Ascending aorta (tissue), 2 donors: ENCODE results near the gene FREM2. TPM values are rescaled to one million over a fixed set of nuclear protein-coding genes. Genes with fewer than 3 reads are reported as not detected.

Experiments
- DNase-seq, 2 donors: peaks; one replicate each; pipeline ENCODE4 v3.0.0-alpha.2; 2019; ENCODE audit warnings: low spot score in 2 of 2
- H3K27ac ChIP-seq, 2 donors: fragments of 200-600 bp; sonication (generic); one replicate each; pipeline ENCODE4 v1.5.1; 2016 to 2017; ENCODE audit warnings: mild to moderate bottlenecking in 1 of 2
- H3K27me3 ChIP-seq: fragments of 200-600 bp; sonication (generic); one replicate; pipeline ENCODE4 v1.5.1; 2017
- H3K36me3 ChIP-seq, 2 donors: fragments of 200-600 bp; sonication (generic); one replicate each; pipeline ENCODE4 v1.5.1; 2016
- H3K4me1 ChIP-seq, 2 donors: fragments of 200-600 bp; sonication (generic); one replicate each; pipeline ENCODE4 v1.5.1; 2016 to 2017; ENCODE audit warnings: mild to moderate bottlenecking in 1 of 2
- H3K4me3 ChIP-seq, 2 donors: fragments of 200-600 bp; sonication (generic); one replicate each; pipeline ENCODE4 v1.5.1; 2016 to 2017; ENCODE audit warnings: mild to moderate bottlenecking in 1 of 2
- H3K9me3 ChIP-seq, 2 donors: fragments of 200-600 bp; sonication (generic); one replicate each; pipeline ENCODE4 v1.5.1; 2016
- CTCF ChIP-seq, 3 experiments: fragments of 200-600 bp in 2 of 3; fragments of 450-650 bp in 1 of 3; sonication (generic) in 2 of 3; IDR thresholded peaks; one replicate each; pipeline ENCODE4 v1.5.1; 2016 to 2019; ENCODE audit warnings: antibody characterized with exemption in 3 of 3, mild to moderate bottlenecking in 1 of 3, moderate library complexity in 1 of 3
- intact Hi-C: fragments of 100-400 bp; cut with DNase I; formaldehyde crosslinking; loops from one replicate; pipeline ENCODE4 v1.15.1; 2023
- total RNA-seq: library from RNA; depleted of rRNA; stranded (reverse); fragments of >200 nt; gene quantifications from one replicate; pipeline ENCODE4 v1.1.0, GENCODE V29; 2016

Gene FREM2
- total RNA-seq, 1 donor from 2014 or later = not detected

GRCh38 chr13:38664906-38665305 lies 22.0 kb upstream of the FREM2 start:
- Histone ChIP-seq H3K27ac (no peak overlapping the region), H3K9me3 (no peaks in the 10 kb centered on the region), H3K4me1 (no peaks in the 10 kb centered on the region), H3K27me3 (no peaks in the 10 kb centered on the region), H3K4me3 (no peak overlapping the region), H3K36me3 (no peaks in the 10 kb centered on the region)
- intact Hi-C loops = no loop called here
- DNase-seq = no peak
- TF ChIP-seq CTCF (IDR thresholded peaks at IDR 0.05) = no peak

DNA sequence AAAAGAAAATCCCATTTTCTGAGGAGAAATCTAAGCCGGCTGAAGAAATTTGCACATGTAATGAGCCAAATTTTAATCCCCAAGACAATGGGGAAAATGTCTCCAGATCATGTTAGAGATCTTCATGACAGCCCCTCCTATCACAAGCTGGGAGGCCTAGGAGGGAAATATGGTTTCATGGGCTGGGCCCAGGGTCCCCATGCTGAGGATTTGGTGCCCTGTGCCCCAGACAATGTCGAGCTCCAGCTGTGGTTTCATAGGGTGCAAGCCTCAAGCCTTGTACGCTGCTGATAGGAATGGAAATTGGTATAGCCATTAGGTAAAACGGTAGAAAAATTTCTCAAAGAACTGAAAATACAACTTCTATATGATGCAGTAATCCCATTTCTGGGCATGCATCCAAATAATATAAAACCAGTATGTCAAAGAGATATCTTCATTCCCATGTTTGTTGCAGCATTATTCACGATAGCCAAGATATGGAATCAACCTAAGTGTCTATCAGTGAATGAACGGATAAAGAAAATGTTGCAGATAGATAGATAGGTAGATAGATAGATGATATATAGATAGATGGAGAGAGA lies 19.3 kb upstream of the FREM2 start:
- intact Hi-C loops = no loop called here

DNA sequence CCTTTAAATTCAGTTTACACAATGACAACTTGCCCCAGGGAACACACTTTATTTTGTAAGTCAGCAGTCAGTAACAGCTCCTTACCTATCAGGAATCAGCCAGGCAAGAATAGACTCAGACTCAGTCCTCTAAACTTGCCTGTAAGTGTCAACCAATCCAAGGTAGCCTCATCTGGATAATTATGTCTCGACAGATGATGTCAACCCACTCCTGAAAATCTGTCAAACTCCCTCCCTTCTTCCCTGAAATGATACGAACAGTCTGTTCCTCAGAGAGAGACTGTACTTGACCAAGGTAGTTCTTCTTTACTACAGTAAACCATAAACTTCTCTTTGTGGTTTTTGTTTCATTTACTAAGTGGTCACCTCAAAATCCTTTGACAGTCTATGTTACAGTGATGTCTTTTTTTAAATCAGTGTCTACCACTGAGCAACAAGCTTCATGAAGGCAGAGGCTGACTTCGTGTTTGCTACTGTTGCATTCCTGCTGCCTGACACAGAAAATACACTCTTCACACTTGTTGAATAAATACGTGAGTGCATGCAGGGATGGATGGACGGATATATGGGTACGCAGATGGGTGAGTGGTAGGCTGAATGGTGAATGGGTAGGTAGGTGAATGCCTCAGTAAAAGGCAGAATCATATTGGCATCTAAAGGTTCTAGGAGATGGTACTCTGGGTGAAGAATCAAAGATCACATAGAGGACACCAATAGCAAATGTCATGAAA lies 17.5 kb upstream of the FREM2 start:
- Histone ChIP-seq H3K27ac (no peak overlapping the region), H3K9me3 (no peaks in the 10 kb centered on the region), H3K4me3 (no peak overlapping the region), H3K27me3 (no peaks in the 10 kb centered on the region), H3K4me1 (no peaks in the 10 kb centered on the region), H3K36me3 (no peaks in the 10 kb centered on the region)
- TF ChIP-seq CTCF (IDR thresholded peaks at IDR 0.05) = no peak
- no peak for DNase-seq
- intact Hi-C loops = no loop called here

More for the DNA sequence above, 19.3 kb upstream of the FREM2 start:
- TF ChIP-seq CTCF (IDR thresholded peaks at IDR 0.05) = no peak
- Histone ChIP-seq H3K27me3 (no peaks in the 10 kb centered on the region), H3K9me3 (no peaks in the 10 kb centered on the region), H3K4me3 (no peak overlapping the region), H3K4me1 (no peaks in the 10 kb centered on the region), H3K27ac (no peak overlapping the region), H3K36me3 (no peaks in the 10 kb centered on the region)
- no peak for DNase-seq

DNA sequence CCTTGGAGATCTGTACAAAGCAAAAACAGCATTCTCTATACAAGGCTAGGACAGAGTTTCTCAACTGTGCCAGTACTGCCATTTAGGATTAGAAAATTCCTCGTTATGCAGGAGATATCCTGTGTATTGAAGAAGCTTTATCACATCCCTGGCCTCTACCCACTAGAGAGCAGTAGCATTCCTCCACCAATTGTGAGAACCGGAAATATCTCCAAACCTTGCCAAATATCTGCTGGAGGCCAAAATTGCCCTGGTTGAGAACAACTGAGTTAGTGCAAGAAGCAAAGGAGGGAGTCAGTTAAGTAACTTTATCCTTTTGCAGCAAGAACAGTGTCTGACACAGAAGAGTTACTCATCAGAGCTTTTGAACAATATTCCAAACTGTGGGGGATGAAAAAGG lies 16.2 kb upstream of the FREM2 start:
- intact Hi-C loops = no loop called here
- Histone ChIP-seq H3K9me3 (no peaks in the 10 kb centered on the region), H3K27me3 (no peaks in the 10 kb centered on the region), H3K27ac (no peak overlapping the region), H3K36me3 (no peaks in the 10 kb centered on the region), H3K4me3 (no peak overlapping the region), H3K4me1 (no peaks in the 10 kb centered on the region)
- no peak for TF ChIP-seq CTCF (IDR thresholded peaks at IDR 0.05)
- DNase-seq = no peak

DNA sequence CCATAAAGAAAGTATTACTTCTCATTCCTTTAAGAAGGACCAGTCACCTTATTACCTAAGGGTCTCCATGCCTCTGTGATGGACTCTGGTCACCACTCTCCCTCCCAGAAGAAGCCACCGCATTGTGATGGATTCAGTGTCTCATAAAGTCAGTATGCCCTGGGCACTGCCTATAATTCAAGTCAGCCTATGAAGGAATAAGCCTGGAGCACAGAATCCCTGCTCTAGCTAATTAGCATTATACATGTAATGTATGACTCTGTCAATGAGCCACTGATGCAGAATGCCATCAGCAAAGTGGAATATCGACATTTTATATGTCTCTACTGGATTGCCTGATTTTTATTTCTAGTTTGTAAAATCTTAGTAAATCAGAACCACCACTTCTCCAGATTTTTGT lies 14.9 kb upstream of the FREM2 start:
- no peak for TF ChIP-seq CTCF (IDR thresholded peaks at IDR 0.05)
- H3K27ac ChIP-seq = no peak overlapping the region
- H3K36me3 ChIP-seq = no peaks in the 10 kb centered on the region
- DNase-seq = no peak
- no peak overlapping the region for H3K4me3 ChIP-seq
- no peaks in the 10 kb centered on the region for H3K9me3 ChIP-seq
- intact Hi-C loops = no loop called here
- no peaks in the 10 kb centered on the region for H3K27me3 ChIP-seq
- H3K4me1 ChIP-seq = no peaks in the 10 kb centered on the region
